ENCODE measurements around the gene UBXN11. TPM values are rescaled to one million over a fixed set of nuclear protein-coding genes. Genes with fewer than 3 reads are reported as not detected.

Gene UBXN11
- total RNA-seq, 1 experiment from 2014 or later, result 4.6 TPM

DNA sequence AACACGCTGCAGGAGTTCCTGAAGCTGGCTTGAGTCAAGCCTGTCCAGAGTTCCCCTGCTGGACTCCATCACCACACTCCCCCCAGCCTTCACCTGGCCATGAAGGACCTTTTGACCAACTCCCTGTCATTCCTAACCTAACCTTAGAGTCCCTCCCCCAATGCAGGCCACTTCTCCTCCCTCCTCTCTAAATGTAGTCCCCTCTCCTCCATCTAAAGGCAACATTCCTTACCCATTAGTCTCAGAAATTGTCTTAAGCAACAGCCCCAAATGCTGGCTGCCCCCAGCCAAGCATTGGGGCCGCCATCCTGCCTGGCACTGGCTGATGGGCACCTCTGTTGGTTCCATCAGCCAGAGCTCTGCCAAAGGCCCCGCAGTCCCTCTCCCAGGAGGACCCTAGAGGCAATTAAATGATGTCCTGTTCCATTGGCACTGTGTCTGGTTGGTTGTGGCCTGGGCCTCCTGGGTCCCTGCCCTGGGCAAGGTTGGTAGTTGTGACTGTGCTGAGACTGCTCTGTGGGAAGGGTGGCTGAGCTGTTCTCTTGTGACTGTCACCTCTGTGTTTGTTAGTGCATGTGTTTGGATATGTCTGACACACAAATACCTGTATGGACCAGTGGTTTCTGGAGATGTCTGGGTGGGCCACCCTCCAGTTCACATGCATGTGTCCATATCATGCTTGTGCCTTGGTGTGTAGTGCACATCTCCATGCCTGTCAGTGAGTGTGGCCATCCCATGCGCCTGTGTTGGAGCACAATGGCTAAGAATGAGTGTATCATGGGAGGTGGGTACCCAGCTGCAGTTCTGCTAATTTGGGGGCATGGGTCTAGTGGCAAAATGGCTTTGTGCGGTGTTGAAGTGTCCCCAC lies 25.1 kb downstream of the UBXN11 start:
- in situ Hi-C loops (cut with HindIII; ENCODE audit: low pct_unique_long_range_greater_than_20kb, low sequenced_read_pairs), result no loop called here
- DNase-seq (ENCODE audit: low read depth, low spot score), result no peak

DNA sequence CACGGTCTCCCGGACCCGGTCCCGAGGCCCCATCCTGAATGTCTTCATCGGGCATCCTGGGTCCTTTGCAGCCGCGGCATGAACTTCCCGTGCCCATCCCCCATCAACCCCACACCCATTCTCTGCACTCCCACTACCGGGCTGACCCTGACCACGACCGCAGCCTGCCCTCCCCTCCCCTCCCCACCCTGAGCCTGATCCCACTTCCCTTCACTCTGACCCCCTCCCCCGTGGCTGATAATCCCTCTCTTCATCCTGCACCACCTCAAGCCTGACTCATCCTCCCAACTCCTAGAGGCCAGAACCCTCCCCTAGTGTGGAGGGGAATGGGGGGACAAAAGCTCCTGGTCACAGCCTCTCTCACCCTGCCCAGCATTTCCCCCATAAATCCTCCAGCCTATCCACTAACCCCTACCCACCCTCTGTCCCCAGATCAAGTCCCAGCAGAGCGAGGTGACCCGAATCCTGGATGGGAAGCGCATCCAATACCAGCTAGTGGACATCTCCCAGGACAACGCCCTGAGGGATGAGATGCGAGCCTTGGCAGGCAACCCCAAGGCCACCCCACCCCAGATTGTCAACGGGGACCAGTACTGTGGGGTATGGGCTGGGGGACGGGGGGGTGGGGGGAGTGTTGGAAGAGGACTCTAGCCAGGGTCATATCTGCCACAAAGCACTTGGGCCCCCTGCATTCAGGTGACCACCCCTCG lies 25.9 kb downstream of the UBXN11 start:
- in situ Hi-C loops (cut with HindIII; ENCODE audit: low pct_unique_long_range_greater_than_20kb, low sequenced_read_pairs), result no loop called here
- DNase-seq (ENCODE audit: low read depth, low spot score), result no peak

GRCh38 chr1:26279456-26280332 lies 26.7 kb downstream of the UBXN11 start, which contains the start of gene SH3BGRL3:
TSS of gene SH3BGRL3 (plus strand) at chr1:26280086. CDS start at chr1:26280156, 70 bp downstream.
- in situ Hi-C loops (cut with HindIII; ENCODE audit: low pct_unique_long_range_greater_than_20kb, low sequenced_read_pairs), result no loop called here
- peak; percentile 72 for DNase-seq (ENCODE audit: low read depth, low spot score)

- DNase-seq (ENCODE audit: low read depth, low spot score), result no peak
- in situ Hi-C loops (cut with HindIII; ENCODE audit: low pct_unique_long_range_greater_than_20kb, low sequenced_read_pairs), result no loop called here
Measured at GRCh38 chr1:26278724-26279455, 27.5 kb downstream of the UBXN11 start.

GRCh38 chr1:26278303-26278702 lies 28.1 kb downstream of the UBXN11 start:
- in situ Hi-C loops (cut with HindIII; ENCODE audit: low pct_unique_long_range_greater_than_20kb, low sequenced_read_pairs), result no loop called here
- peak; percentile 51 for DNase-seq (ENCODE audit: low read depth, low spot score)

DNA sequence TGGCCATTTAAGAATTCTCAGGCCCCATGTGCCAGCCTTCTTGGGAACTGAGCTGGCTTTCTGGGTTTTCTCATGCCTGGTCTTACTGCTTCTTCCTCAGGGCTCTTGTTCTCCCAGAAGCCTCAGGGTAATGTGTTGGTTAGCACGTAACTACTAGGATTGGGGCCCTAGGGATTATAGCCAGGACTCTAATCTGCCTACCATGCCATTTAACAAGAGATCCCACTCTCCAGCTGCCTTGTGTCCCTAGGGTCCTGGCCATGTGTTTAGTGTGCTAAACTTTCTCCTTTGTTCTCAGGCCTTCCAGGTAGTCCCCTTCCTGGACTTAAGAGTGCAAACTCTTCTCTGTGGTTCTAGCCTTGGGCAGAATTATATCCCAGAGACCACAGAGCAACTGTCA lies 28.7 kb downstream of the UBXN11 start:
- in situ Hi-C loops (cut with HindIII; ENCODE audit: low pct_unique_long_range_greater_than_20kb, low sequenced_read_pairs), result no loop called here

GRCh38 chr1:26277261-26277661 lies 29.2 kb downstream of the UBXN11 start:
- no peak for DNase-seq (ENCODE audit: low read depth, low spot score)
- in situ Hi-C loops (cut with HindIII; ENCODE audit: low pct_unique_long_range_greater_than_20kb, low sequenced_read_pairs), result no loop called here

More for the DNA sequence above, 28.7 kb downstream of the UBXN11 start:
- no peak for DNase-seq (ENCODE audit: low read depth, low spot score)

DNA sequence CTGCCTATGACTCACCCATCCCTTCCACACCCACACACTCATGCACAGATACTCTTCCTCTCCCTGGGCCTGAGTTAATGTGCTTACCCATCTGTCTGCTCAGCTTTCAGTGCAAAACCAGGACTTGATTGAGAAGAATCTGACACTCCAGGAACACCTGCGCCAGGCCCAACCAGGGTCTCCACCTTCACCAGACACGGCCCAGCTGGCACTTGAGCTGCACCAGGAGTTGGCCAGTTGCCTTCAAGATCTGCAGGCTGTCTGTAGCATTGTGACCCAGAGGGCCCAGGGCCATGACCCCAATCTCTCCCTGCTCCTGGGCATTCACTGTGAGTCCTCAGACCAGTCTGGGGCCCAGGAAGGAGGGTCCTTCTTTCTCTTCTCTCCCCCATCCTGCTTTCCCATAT lies 30.0 kb downstream of the UBXN11 start:
- DNase-seq (ENCODE audit: low read depth, low spot score), result no peak
- in situ Hi-C loops (cut with HindIII; ENCODE audit: low pct_unique_long_range_greater_than_20kb, low sequenced_read_pairs), result no loop called here

- peak; percentile 93 for DNase-seq (ENCODE audit: low read depth, low spot score)
- in situ Hi-C loops (cut with HindIII; ENCODE audit: low pct_unique_long_range_greater_than_20kb, low sequenced_read_pairs), result no loop called here
Measured at GRCh38 chr1:26275580-26276431, 30.6 kb downstream of the UBXN11 start.

GRCh38 chr1:26274801-26275425 lies 31.5 kb downstream of the UBXN11 start:
- in situ Hi-C loops (cut with HindIII; ENCODE audit: low pct_unique_long_range_greater_than_20kb, low sequenced_read_pairs), result no loop called here
- DNase-seq (ENCODE audit: low read depth, low spot score), result no peak

- in situ Hi-C loops (cut with HindIII; ENCODE audit: low pct_unique_long_range_greater_than_20kb, low sequenced_read_pairs), result no loop called here
- DNase-seq (ENCODE audit: low read depth, low spot score), result no peak
Measured at GRCh38 chr1:26269198-26269550, 37.3 kb downstream of the UBXN11 start.

GRCh38 chr1:26268290-26269197 lies 37.9 kb downstream of the UBXN11 start:
- DNase-seq (ENCODE audit: low read depth, low spot score), result no peak
- in situ Hi-C loops (cut with HindIII; ENCODE audit: low pct_unique_long_range_greater_than_20kb, low sequenced_read_pairs), result no loop called here

GRCh38 chr1:26265405-26265804 lies 41.0 kb downstream of the UBXN11 start:
- DNase-seq (ENCODE audit: low read depth, low spot score), result no peak
- in situ Hi-C loops (cut with HindIII; ENCODE audit: low pct_unique_long_range_greater_than_20kb, low sequenced_read_pairs), result no loop called here

- in situ Hi-C loops (cut with HindIII; ENCODE audit: low pct_unique_long_range_greater_than_20kb, low sequenced_read_pairs), result no loop called here
Measured at GRCh38 chr1:26263212-26263611, 43.2 kb downstream of the UBXN11 start.

DNA sequence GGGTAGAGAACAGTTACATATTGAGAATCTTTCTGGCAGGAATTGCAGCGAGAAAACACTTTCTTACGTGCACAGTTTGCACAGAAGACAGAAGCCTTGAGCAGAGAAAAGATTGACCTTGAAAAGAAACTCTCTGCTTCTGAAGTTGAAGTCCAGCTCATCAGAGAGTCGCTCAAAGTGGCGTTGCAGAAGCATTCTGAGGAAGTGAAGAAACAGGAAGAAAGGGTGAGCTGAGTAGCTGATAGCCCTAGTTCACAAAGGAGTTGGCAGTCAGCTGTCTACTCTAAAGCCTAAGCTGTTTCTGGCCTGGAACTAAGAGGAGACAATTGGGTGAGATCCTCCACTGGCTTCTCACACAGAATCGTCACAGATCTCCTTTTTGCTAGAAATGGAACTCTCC lies 46.9 kb downstream of the UBXN11 start:
- no peak for DNase-seq (ENCODE audit: low read depth, low spot score)
- in situ Hi-C loops (cut with HindIII; ENCODE audit: low pct_unique_long_range_greater_than_20kb, low sequenced_read_pairs), result no loop called here

More at GRCh38 chr1:26263212-26263611, 43.2 kb downstream of the UBXN11 start:
- no peak for DNase-seq (ENCODE audit: low read depth, low spot score)
